ENCODE data around the gene PCDHGA1. TPM values are rescaled to one million over a fixed set of nuclear protein-coding genes. Genes with fewer than 3 reads are reported as not detected.

PCDHGA1 gene
- total RNA-seq, 2 experiments from 2014 or later: 0.07 TPM; not detected in 1

DNA sequence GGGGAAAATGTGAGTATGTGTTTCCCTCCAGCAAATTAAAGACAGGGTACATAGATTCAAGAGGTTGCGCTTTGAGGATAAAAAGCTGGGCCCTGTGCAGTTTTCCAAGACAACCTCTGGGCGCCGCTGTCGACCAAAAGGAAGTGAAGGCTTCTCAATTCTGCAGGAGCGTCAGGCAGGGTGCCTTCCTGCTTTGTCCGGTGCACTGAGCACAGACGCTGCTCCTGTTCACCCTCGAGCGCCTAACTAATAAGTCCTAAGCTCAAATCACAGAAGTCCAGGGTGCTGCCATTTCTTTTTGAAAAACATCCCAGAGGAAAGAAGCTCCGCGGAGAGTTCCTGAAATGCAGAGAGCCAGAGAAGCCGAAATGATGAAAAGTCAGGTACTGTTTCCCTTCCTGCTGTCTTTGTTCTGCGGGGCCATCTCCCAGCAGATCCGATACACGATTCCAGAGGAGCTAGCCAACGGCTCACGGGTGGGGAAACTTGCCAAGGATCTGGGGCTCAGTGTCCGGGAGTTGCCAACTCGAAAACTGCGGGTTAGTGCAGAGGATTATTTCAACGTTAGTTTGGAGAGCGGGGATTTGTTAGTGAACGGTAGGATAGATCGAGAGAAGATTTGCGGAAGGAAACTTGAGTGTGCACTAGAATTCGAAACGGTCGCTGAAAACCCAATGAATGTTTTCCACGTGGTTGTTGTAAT lies 19.8 kb downstream of the PCDHGA1 start, which contains the start of gene PCDHGB1:
Gene PCDHGB1, plus strand, starts transcription at position 183 of the 703 bp plus-strand sequence. Its CDS starts 162 bp downstream, at position 345.
- peaks cover 16% of the 10 kb centered on the region for H3K36me3 Mint-ChIP-seq (ENCODE audit: low read depth)
- TF ChIP-seq, protein P1, sequence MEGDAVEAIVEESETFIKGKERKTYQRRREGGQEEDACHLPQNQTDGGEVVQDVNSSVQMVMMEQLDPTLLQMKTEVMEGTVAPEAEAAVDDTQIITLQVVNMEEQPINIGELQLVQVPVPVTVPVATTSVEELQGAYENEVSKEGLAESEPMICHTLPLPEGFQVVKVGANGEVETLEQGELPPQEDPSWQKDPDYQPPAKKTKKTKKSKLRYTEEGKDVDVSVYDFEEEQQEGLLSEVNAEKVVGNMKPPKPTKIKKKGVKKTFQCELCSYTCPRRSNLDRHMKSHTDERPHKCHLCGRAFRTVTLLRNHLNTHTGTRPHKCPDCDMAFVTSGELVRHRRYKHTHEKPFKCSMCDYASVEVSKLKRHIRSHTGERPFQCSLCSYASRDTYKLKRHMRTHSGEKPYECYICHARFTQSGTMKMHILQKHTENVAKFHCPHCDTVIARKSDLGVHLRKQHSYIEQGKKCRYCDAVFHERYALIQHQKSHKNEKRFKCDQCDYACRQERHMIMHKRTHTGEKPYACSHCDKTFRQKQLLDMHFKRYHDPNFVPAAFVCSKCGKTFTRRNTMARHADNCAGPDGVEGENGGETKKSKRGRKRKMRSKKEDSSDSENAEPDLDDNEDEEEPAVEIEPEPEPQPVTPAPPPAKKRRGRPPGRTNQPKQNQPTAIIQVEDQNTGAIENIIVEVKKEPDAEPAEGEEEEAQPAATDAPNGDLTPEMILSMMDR (IDR thresholded peaks at IDR 0.05): peak; percentile 33
- intact Hi-C loops (cut with micrococcal nuclease): no loop called here
- peak; percentile 60 for ATAC-seq
- peak; percentile 56 for DNase-seq
- H3K27ac Mint-ChIP-seq: no peak within 1 kb of the TSS
- no peaks in the 10 kb centered on the region for H3K4me1 Mint-ChIP-seq (ENCODE audit: low read depth)
- H3K4me3 Mint-ChIP-seq: no peak within 1 kb of the TSS
- CTCF ChIA-PET: interaction anchor here (1.0 to 2.8 kb wide), 11 partner anchors 10 to 214 kb away, joined by 3 to 8 read pairs (median 5); partner anchors contain the start of genes PCDHGA10, PCDHGB2, PCDHGB3 and TAF7
- peaks cover 53% of the 10 kb centered on the region for H3K27me3 Mint-ChIP-seq
- peaks cover 18% of the 10 kb centered on the region for H3K9me3 Mint-ChIP-seq
- POLR2A ChIA-PET: no interaction called here

DNA sequence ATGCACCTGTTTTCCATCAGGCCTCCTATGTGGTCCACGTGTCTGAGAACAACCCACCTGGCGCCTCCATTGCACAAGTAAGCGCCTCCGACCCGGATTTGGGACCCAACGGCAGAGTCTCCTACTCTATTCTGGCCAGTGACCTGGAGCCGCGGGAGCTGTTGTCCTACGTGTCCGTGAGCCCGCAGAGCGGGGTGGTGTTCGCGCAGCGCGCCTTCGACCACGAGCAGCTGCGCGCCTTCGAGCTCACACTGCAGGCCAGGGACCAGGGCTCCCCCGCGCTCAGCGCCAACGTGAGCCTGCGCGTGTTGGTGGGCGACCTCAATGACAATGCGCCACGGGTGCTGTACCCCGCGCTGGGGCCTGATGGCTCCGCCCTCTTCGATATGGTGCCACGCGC lies 21.3 kb downstream of the PCDHGA1 start:
- DNase-seq (no peak), ATAC-seq (no peak)
- TF ChIP-seq, protein P1 (IDR thresholded peaks at IDR 0.05): no peak
- intact Hi-C loops (cut with micrococcal nuclease): no loop called here
- Mint-ChIP-seq H3K9me3 (peaks cover 23% of the 10 kb centered on the region), H3K36me3 (ENCODE audit: low read depth) (peaks cover 14% of the 10 kb centered on the region), H3K4me1 (ENCODE audit: low read depth) (no peaks in the 10 kb centered on the region), H3K4me3 (no peak overlapping the region), H3K27ac (no peak overlapping the region), H3K27me3 (peaks cover 62% of the 10 kb centered on the region)
- CTCF ChIA-PET: interaction anchor here (1.1 to 2.8 kb wide), 4 partner anchors 18 to 213 kb away, joined by 3 to 8 read pairs (median 6); partner anchors contain the start of genes PCDHGB3 and TAF7
- POLR2A ChIA-PET: no interaction called here

DNA sequence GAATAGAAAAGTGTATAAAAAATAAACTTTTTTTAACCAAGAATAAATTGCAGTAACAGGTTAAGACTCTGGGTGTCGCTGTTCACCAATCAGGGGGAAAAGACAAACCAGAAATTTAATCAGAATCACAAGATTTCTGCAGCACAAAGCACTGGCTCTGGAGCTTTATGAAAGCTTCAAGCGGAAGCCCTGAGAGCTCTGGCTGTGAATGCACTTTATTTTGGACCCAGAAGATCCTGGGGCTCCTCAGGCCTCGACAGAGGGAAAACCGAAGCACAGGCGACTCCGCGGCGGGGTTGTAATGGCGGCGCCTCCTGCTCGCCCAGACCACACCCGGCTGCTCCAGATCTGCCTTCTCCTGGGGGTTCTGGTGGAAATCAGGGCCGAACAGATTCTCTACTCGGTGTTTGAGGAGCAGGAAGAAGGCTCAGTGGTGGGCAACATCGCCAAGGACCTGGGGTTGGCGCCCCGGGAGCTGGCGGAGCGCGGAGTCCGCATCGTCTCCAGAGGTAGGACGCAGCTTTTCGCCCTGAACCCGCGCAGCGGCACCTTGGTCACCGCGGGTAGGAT lies 24.7 kb downstream of the PCDHGA1 start, which contains the start of gene PCDHGA4:
Gene PCDHGA4, plus strand, starts transcription at position 122 of the 570 bp plus-strand sequence. Its CDS starts 87 bp downstream, at position 209.
- POLR2A ChIA-PET: no interaction called here
- intact Hi-C loops (cut with micrococcal nuclease): no loop called here
- no peak for DNase-seq
- TF ChIP-seq, protein P1 (IDR thresholded peaks at IDR 0.05): peak; percentile 58
- CTCF ChIA-PET: interaction anchor here (0.8 to 2.2 kb wide), 13 partner anchors 9 to 202 kb away, joined by 3 to 8 read pairs (median 4); partner anchors contain the start of genes PCDHGA1, PCDHGA3, PCDHGA5 and PCDHGB3
- Mint-ChIP-seq H3K36me3 (ENCODE audit: low read depth) (peaks cover 16% of the 10 kb centered on the region), H3K27ac (no peak within 1 kb of the TSS), H3K27me3 (peaks cover 60% of the 10 kb centered on the region), H3K4me3 (no peak within 1 kb of the TSS), H3K4me1 (ENCODE audit: low read depth) (no peaks in the 10 kb centered on the region), H3K9me3 (peaks cover 25% of the 10 kb centered on the region)
- ATAC-seq: no peak

DNA sequence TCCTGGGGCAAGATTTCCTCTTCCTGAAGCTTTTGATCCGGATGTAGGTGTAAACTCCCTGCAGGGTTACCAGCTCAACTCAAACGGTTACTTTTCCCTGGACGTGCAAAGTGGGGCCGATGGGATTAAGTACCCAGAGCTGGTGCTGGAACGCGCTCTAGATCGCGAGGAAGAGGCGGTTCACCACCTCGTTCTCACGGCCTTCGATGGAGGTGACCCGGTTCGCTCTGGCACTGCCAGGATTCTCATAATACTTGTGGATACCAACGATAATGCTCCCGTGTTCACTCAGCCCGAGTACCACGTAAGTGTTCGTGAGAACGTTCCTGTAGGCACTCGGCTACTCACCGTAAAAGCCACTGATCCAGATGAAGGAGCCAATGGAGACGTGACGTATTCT lies 25.3 kb downstream of the PCDHGA1 start:
- TF ChIP-seq, protein P1 (IDR thresholded peaks at IDR 0.05): no peak

More for the DNA sequence above, 25.3 kb downstream of the PCDHGA1 start:
- ChIA-PET POLR2A (no interaction called here), CTCF (interaction anchor here (0.8 to 2.2 kb wide), 13 partner anchors 8 to 202 kb away, joined by 3 to 8 read pairs (median 4); partner anchors contain the start of genes PCDHGA1, PCDHGA3, PCDHGA5 and PCDHGB3)
- H3K36me3 Mint-ChIP-seq (ENCODE audit: low read depth): peaks cover 21% of the 10 kb centered on the region
- ATAC-seq (no peak), DNase-seq (no peak)
- H3K27me3 Mint-ChIP-seq: peaks cover 59% of the 10 kb centered on the region
- intact Hi-C loops (cut with micrococcal nuclease): no loop called here
- H3K27ac Mint-ChIP-seq: no peak overlapping the region
- H3K9me3 Mint-ChIP-seq: peaks cover 26% of the 10 kb centered on the region
- no peaks in the 10 kb centered on the region for H3K4me1 Mint-ChIP-seq (ENCODE audit: low read depth)
- no peak overlapping the region for H3K4me3 Mint-ChIP-seq

All from activated CD8-positive, alpha-beta T cell treated with anti-CD3 and anti-CD28 coated beads for 36 hours (primary cell).